OCI-M1 (cell line): ENCODE data around the gene GLB1L.
"Not testable (repeated sequence)": the region's sequence is repeated elsewhere in the genome, so short reads cannot be mapped to it uniquely, and the experiment has no call there.

Experiments used
- DNase-seq: peaks from one replicate; lab custom pipeline; 2025; lab: John Stamatoyannopoulos, UW

GLB1L gene

GRCh38 chr2:219206328-219207133 lies 38.7 kb downstream of the GLB1L start, which contains the start of gene ZFAND2B:
Gene ZFAND2B (plus strand): TSS chr2:219206782. CDS start chr2:219206988, 206 bp downstream.
- DNase-seq = peak; percentile 95

- no peak for DNase-seq
Observed at GRCh38 chr2:219205981-219206327, 39.3 kb downstream of the GLB1L start.

GRCh38 chr2:219205165-219205538 lies 40.1 kb downstream of the GLB1L start:
- DNase-seq = no peak

- DNase-seq = no peak
Observed at GRCh38 chr2:219204425-219205164, 40.6 kb downstream of the GLB1L start.

- not testable (repeated sequence) for DNase-seq
Observed at GRCh38 chr2:219201331-219201730, 43.9 kb downstream of the GLB1L start.

GRCh38 chr2:219200502-219201326 lies 44.5 kb downstream of the GLB1L start:
- DNase-seq = not testable (repeated sequence)

GRCh38 chr2:219199470-219200211 lies 45.6 kb downstream of the GLB1L start:
- DNase-seq = no peak

GRCh38 chr2:219198974-219199373 lies 46.3 kb downstream of the GLB1L start:
- DNase-seq = no peak

- no peak for DNase-seq
Observed at GRCh38 chr2:219197388-219197787, 47.9 kb downstream of the GLB1L start.

- no peak for DNase-seq
Observed at GRCh38 chr2:219186754-219187456, 58.3 kb downstream of the GLB1L start.
